ENCODE results near the gene SLC2A9.

Gene SLC2A9

DNA sequence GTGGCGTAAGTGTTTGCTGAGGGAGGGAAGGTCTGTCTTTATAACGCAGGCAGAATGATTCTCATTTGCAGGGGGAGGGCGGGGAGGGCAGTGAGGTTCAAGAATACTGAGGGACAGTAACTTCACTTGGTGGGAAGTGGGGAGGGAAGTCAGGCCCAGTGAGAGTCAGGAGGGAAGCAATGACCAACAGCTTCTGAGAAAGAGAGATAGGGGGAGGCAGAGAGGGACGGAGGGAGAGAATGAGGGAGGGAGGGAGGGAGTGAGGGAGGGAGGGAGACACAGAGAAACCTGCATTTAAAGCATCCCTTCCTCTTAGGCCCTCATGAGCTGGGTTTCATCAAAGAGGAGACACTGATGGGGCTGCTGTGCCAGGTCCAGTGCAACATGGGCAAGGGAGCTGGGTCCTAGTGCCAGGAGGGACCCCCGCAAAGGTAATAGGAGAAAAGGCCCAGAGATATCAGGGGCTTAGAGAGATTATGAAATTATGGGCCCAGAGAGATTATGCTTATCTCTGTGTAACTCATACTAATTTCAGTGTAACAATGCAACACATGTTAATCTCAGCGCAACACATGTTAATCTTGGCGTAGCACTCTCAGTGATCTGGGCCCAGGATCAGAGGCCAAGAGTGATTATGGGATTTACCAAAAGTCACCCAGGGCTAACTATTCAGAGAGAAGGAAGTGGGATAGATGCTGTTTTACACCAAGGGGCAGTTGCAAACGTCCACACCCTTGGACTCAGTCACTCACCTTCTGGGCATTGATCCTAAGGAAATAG lies 127.8 kb downstream of the SLC2A9 start:
- Histone ChIP-seq H3K79me2 (ENCODE audit: control insufficient read depth, insufficient read depth, low read length, poor library complexity) (no peaks in the 10 kb centered on the region), H3K18ac (ENCODE audit: low read length) (no peak overlapping the region), H3K27me3 (ENCODE audit: insufficient read depth, low read length) (no peaks in the 10 kb centered on the region), H3K23ac (ENCODE audit: low read length) (no peak overlapping the region), H2BK12ac (ENCODE audit: low read length) (no peak overlapping the region), H3K27ac (ENCODE audit: low read depth, low read length) (no peak overlapping the region), H4K91ac (ENCODE audit: low read depth, low read length) (no peak overlapping the region), H4K8ac (ENCODE audit: low read depth, low read length) (no peak overlapping the region), H3K4me2 (ENCODE audit: low read length) (no peak overlapping the region), H3K9ac (ENCODE audit: low read length) (no peak overlapping the region), H3K36me3 (ENCODE audit: control insufficient read depth in 1 of 2, insufficient read depth in 2 of 2, low read length in 2 of 2) (no peaks in the 10 kb centered on the region), H2AK5ac (ENCODE audit: low read length) (no peak overlapping the region), H3K4ac (ENCODE audit: low read depth, low read length) (no peak overlapping the region), H3K4me3 (ENCODE audit: low read depth, low read length) (no peak overlapping the region), H2BK120ac (ENCODE audit: insufficient read depth, low read length, poor library complexity) (no peak overlapping the region), H3K79me1 (ENCODE audit: low read length) (no peaks in the 10 kb centered on the region), H3K4me1 (ENCODE audit: control insufficient read depth in 1 of 2, insufficient read depth in 2 of 2, low read length in 2 of 2) (no peaks in the 10 kb centered on the region), H3K14ac (ENCODE audit: low read length) (no peak overlapping the region), H3K9me3 (ENCODE audit: insufficient read depth, low read depth, low read length) (peaks cover 3% of the 10 kb centered on the region), H4K12ac (ENCODE audit: low read depth, low read length) (no peak overlapping the region), H2AFZ (ENCODE audit: insufficient read depth, low read length, poor library complexity) (no peak overlapping the region), H2BK5ac (ENCODE audit: low read depth, low read length, poor library complexity) (no peak overlapping the region)
- no CpG with 5 or more reads among the region's 8 CpGs for WGBS (ENCODE audit: extremely low coverage, insufficient coverage, insufficient read length)
- DNase-seq, result no peak

DNA sequence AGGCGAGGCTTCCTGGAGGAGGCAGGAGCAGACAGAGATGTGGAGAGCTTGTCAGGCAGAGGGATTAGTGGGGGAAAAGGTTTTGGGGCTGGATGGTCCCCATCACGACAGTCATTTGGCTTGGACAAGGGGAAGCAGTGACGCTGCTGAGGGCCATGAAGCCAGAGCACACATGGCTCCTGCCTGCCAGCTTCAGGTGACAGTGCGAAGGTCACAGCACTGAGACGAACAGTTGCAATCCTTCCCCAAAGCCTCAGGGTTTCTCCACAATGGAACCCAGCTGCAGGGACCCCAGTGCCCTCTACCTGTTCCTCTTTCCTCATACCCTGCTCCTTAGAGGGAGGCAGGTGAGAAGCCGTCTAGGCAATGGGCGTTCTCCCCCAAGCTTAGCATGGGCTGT lies 129.6 kb downstream of the SLC2A9 start:
- Histone ChIP-seq H3K36me3 (ENCODE audit: control insufficient read depth in 1 of 2, insufficient read depth in 2 of 2, low read length in 2 of 2) (no peaks in the 10 kb centered on the region), H3K4me3 (ENCODE audit: low read depth, low read length) (no peak overlapping the region), H2BK5ac (ENCODE audit: low read depth, low read length, poor library complexity) (no peak overlapping the region), H3K4ac (ENCODE audit: low read depth, low read length) (no peak overlapping the region), H3K27ac (ENCODE audit: low read depth, low read length) (no peak overlapping the region), H3K4me2 (ENCODE audit: low read length) (no peak overlapping the region), H4K91ac (ENCODE audit: low read depth, low read length) (no peak overlapping the region), H3K79me1 (ENCODE audit: low read length) (no peaks in the 10 kb centered on the region), H3K79me2 (ENCODE audit: control insufficient read depth, insufficient read depth, low read length, poor library complexity) (no peaks in the 10 kb centered on the region), H3K18ac (ENCODE audit: low read length) (no peak overlapping the region), H3K9ac (ENCODE audit: low read length) (no peak overlapping the region), H3K27me3 (ENCODE audit: insufficient read depth, low read length) (no peaks in the 10 kb centered on the region), H2BK120ac (ENCODE audit: insufficient read depth, low read length, poor library complexity) (no peak overlapping the region), H3K23ac (ENCODE audit: low read length) (no peak overlapping the region), H3K14ac (ENCODE audit: low read length) (no peak overlapping the region), H3K9me3 (ENCODE audit: insufficient read depth, low read depth, low read length) (peaks cover 3% of the 10 kb centered on the region), H3K4me1 (ENCODE audit: control insufficient read depth in 1 of 2, insufficient read depth in 2 of 2, low read length in 2 of 2) (no peaks in the 10 kb centered on the region), H4K12ac (ENCODE audit: low read depth, low read length) (no peak overlapping the region), H2BK12ac (ENCODE audit: low read length) (no peak overlapping the region), H2AFZ (ENCODE audit: insufficient read depth, low read length, poor library complexity) (no peak overlapping the region), H2AK5ac (ENCODE audit: low read length) (no peak overlapping the region), H4K8ac (ENCODE audit: low read depth, low read length) (no peak overlapping the region)
- DNase-seq, result no peak
- no CpG with 5 or more reads among the region's 7 CpGs for WGBS (ENCODE audit: extremely low coverage, insufficient coverage, insufficient read length)

GRCh38 chr4:9891056-9891455 lies 130.2 kb downstream of the SLC2A9 start:
- peaks cover 4% of the 10 kb centered on the region for H3K9me3 ChIP-seq (ENCODE audit: insufficient read depth, low read depth, low read length)
- no peak overlapping the region for H3K4ac ChIP-seq (ENCODE audit: low read depth, low read length)
- no peaks in the 10 kb centered on the region for H3K4me1 ChIP-seq (ENCODE audit: control insufficient read depth in 1 of 2, insufficient read depth in 2 of 2, low read length in 2 of 2)
- H3K9ac ChIP-seq (ENCODE audit: low read length), result peak overlapping the region; percentile 43
- no peak overlapping the region for H3K23ac ChIP-seq (ENCODE audit: low read length)
- no peaks in the 10 kb centered on the region for H3K27me3 ChIP-seq (ENCODE audit: insufficient read depth, low read length)
- no peak overlapping the region for H2AK5ac ChIP-seq (ENCODE audit: low read length)
- no CpG with 5 or more reads among the region's 7 CpGs for WGBS (ENCODE audit: extremely low coverage, insufficient coverage, insufficient read length)
- H4K91ac ChIP-seq (ENCODE audit: low read depth, low read length), result no peak overlapping the region
- no peak overlapping the region for H3K14ac ChIP-seq (ENCODE audit: low read length)
- H4K12ac ChIP-seq (ENCODE audit: low read depth, low read length), result no peak overlapping the region
- H2BK12ac ChIP-seq (ENCODE audit: low read length), result no peak overlapping the region
- H3K4me3 ChIP-seq (ENCODE audit: low read depth, low read length), result no peak overlapping the region
- H3K4me2 ChIP-seq (ENCODE audit: low read length), result no peak overlapping the region
- H2BK120ac ChIP-seq (ENCODE audit: insufficient read depth, low read length, poor library complexity), result no peak overlapping the region
- no peak overlapping the region for H3K18ac ChIP-seq (ENCODE audit: low read length)
- H2AFZ ChIP-seq (ENCODE audit: insufficient read depth, low read length, poor library complexity), result no peak overlapping the region
- H3K36me3 ChIP-seq (ENCODE audit: control insufficient read depth in 1 of 2, insufficient read depth in 2 of 2, low read length in 2 of 2), result no peaks in the 10 kb centered on the region
- H3K27ac ChIP-seq (ENCODE audit: low read depth, low read length), result no peak overlapping the region
- H3K79me1 ChIP-seq (ENCODE audit: low read length), result no peaks in the 10 kb centered on the region
- no peak overlapping the region for H4K8ac ChIP-seq (ENCODE audit: low read depth, low read length)
- no peaks in the 10 kb centered on the region for H3K79me2 ChIP-seq (ENCODE audit: control insufficient read depth, insufficient read depth, low read length, poor library complexity)
- DNase-seq, result no peak
- H2BK5ac ChIP-seq (ENCODE audit: low read depth, low read length, poor library complexity), result no peak overlapping the region

DNA sequence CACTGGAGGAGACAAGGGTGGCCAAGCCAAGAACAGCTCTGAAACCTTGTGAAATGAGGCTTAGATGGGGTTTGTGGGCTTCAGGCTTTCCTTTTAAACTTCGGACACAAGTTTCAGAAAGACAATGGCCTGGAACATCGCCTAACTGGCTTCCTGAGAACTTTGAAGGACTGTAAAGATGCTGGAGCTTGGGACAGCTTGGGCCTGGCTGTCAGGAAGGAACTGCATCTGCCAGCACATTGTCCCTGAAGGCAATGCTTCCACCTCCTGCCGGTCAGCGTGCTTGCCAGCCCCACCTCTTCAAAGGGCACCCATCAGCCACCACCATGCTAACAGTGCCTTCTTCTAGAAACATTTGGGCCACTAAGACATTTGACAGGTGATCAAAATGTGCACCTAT lies 132.0 kb downstream of the SLC2A9 start:
- no peak overlapping the region for H3K23ac ChIP-seq (ENCODE audit: low read length)
- peaks cover 4% of the 10 kb centered on the region for H3K9me3 ChIP-seq (ENCODE audit: insufficient read depth, low read depth, low read length)
- H3K79me2 ChIP-seq (ENCODE audit: control insufficient read depth, insufficient read depth, low read length, poor library complexity), result no peaks in the 10 kb centered on the region
- no peak overlapping the region for H3K4me3 ChIP-seq (ENCODE audit: low read depth, low read length)
- no peaks in the 10 kb centered on the region for H3K4me1 ChIP-seq (ENCODE audit: control insufficient read depth in 1 of 2, insufficient read depth in 2 of 2, low read length in 2 of 2)
- H4K91ac ChIP-seq (ENCODE audit: low read depth, low read length), result no peak overlapping the region
- H3K79me1 ChIP-seq (ENCODE audit: low read length), result no peaks in the 10 kb centered on the region
- H2BK12ac ChIP-seq (ENCODE audit: low read length), result no peak overlapping the region
- H3K9ac ChIP-seq (ENCODE audit: low read length), result no peak overlapping the region
- no peak for DNase-seq
- H3K4ac ChIP-seq (ENCODE audit: low read depth, low read length), result no peak overlapping the region
- no peaks in the 10 kb centered on the region for H3K27me3 ChIP-seq (ENCODE audit: insufficient read depth, low read length)
- no peak overlapping the region for H2AK5ac ChIP-seq (ENCODE audit: low read length)
- H3K14ac ChIP-seq (ENCODE audit: low read length), result no peak overlapping the region
- no peak overlapping the region for H2BK5ac ChIP-seq (ENCODE audit: low read depth, low read length, poor library complexity)
- no peak overlapping the region for H3K27ac ChIP-seq (ENCODE audit: low read depth, low read length)
- H4K8ac ChIP-seq (ENCODE audit: low read depth, low read length), result no peak overlapping the region
- no peak overlapping the region for H2AFZ ChIP-seq (ENCODE audit: insufficient read depth, low read length, poor library complexity)
- H3K4me2 ChIP-seq (ENCODE audit: low read length), result no peak overlapping the region
- H4K12ac ChIP-seq (ENCODE audit: low read depth, low read length), result no peak overlapping the region
- H2BK120ac ChIP-seq (ENCODE audit: insufficient read depth, low read length, poor library complexity), result no peak overlapping the region
- WGBS (ENCODE audit: extremely low coverage, insufficient coverage, insufficient read length), result no CpG with 5 or more reads among the region's 4 CpGs
- H3K18ac ChIP-seq (ENCODE audit: low read length), result no peak overlapping the region
- no peaks in the 10 kb centered on the region for H3K36me3 ChIP-seq (ENCODE audit: control insufficient read depth in 1 of 2, insufficient read depth in 2 of 2, low read length in 2 of 2)
